Measurements from ENCODE around the gene TMEM107. TPM values are rescaled to one million over a fixed set of nuclear protein-coding genes. Genes with fewer than 3 reads are reported as not detected.

The TMEM107 gene
- total RNA-seq, 1 donor from 2014 or later, result 12.8 TPM

GRCh38 chr17:8210761-8211458, 34.7 kb upstream of the TMEM107 start:
- Mint-ChIP-seq H3K36me3 (ENCODE audit: unreplicated experiment) (no peaks in the 10 kb centered on the region), H3K4me3 (ENCODE audit: unreplicated experiment) (peak overlapping the region; percentile 98), H3K9me3 (ENCODE audit: unreplicated experiment) (peaks cover 6% of the 10 kb centered on the region), H3K4me1 (ENCODE audit: low read depth, unreplicated experiment) (peaks cover 4% of the 10 kb centered on the region), H3K27ac (ENCODE audit: unreplicated experiment) (peak overlapping the region; percentile 55), H3K27me3 (ENCODE audit: unreplicated experiment) (peaks cover 3% of the 10 kb centered on the region)
- no peak for TF ChIP-seq CTCF (IDR thresholded peaks at IDR 0.05; ENCODE audit: partially characterized antibody, unreplicated experiment)
- no peak for DNase-seq

- DNase-seq, result peak; percentile 96
- no peaks in the 10 kb centered on the region for H3K36me3 Mint-ChIP-seq (ENCODE audit: unreplicated experiment)
- peaks cover 3% of the 10 kb centered on the region for H3K27me3 Mint-ChIP-seq (ENCODE audit: unreplicated experiment)
- TF ChIP-seq CTCF (IDR thresholded peaks at IDR 0.05; ENCODE audit: partially characterized antibody, unreplicated experiment), result no peak
- H3K9me3 Mint-ChIP-seq (ENCODE audit: unreplicated experiment), result peaks cover 6% of the 10 kb centered on the region
- peak within 1 kb of the TSS; percentile 98 for H3K4me3 Mint-ChIP-seq (ENCODE audit: unreplicated experiment)
- H3K4me1 Mint-ChIP-seq (ENCODE audit: low read depth, unreplicated experiment), result peaks cover 4% of the 10 kb centered on the region
- H3K27ac Mint-ChIP-seq (ENCODE audit: unreplicated experiment), result peak within 1 kb of the TSS; percentile 55
Measured at GRCh38 chr17:8209907-8210760, 34.0 kb upstream of the TMEM107 start, which contains the start of gene AURKB. Gene AURKB (minus strand): TSS chr17:8210575. CDS start chr17:8210224, 351 bp downstream.

- no peak for TF ChIP-seq CTCF (IDR thresholded peaks at IDR 0.05; ENCODE audit: partially characterized antibody, unreplicated experiment)
- peaks cover 3% of the 10 kb centered on the region for H3K27me3 Mint-ChIP-seq (ENCODE audit: unreplicated experiment)
- peak; percentile 32 for DNase-seq
- H3K9me3 Mint-ChIP-seq (ENCODE audit: unreplicated experiment), result peaks cover 6% of the 10 kb centered on the region
- H3K36me3 Mint-ChIP-seq (ENCODE audit: unreplicated experiment), result no peaks in the 10 kb centered on the region
- no peak overlapping the region for H3K27ac Mint-ChIP-seq (ENCODE audit: unreplicated experiment)
- H3K4me1 Mint-ChIP-seq (ENCODE audit: low read depth, unreplicated experiment), result peaks cover 4% of the 10 kb centered on the region
- peak overlapping the region; percentile 46 for H3K4me3 Mint-ChIP-seq (ENCODE audit: unreplicated experiment)
Measured at GRCh38 chr17:8206536-8206935, 30.4 kb upstream of the TMEM107 start.

GRCh38 chr17:8204761-8205555, 28.8 kb upstream of the TMEM107 start:
- H3K36me3 Mint-ChIP-seq (ENCODE audit: unreplicated experiment), result no peaks in the 10 kb centered on the region
- no peak for TF ChIP-seq CTCF (IDR thresholded peaks at IDR 0.05; ENCODE audit: partially characterized antibody, unreplicated experiment)

More at GRCh38 chr17:8204761-8205555, 28.8 kb upstream of the TMEM107 start:
- Mint-ChIP-seq H3K4me3 (ENCODE audit: unreplicated experiment) (no peak overlapping the region), H3K27me3 (ENCODE audit: unreplicated experiment) (peaks cover 3% of the 10 kb centered on the region), H3K27ac (ENCODE audit: unreplicated experiment) (no peak overlapping the region), H3K9me3 (ENCODE audit: unreplicated experiment) (peaks cover 6% of the 10 kb centered on the region), H3K4me1 (ENCODE audit: low read depth, unreplicated experiment) (peaks cover 6% of the 10 kb centered on the region)
- DNase-seq, result no peak

Data from glutamatergic neuron (in vitro differentiated cells).